Type B pancreatic cell (in vitro differentiated cells): ENCODE data around the gene ALPG. TPM values are rescaled to one million over a fixed set of nuclear protein-coding genes. Genes with fewer than 3 reads are reported as not detected.
"Not testable (repeated sequence)": the region's sequence is repeated elsewhere in the genome, so short reads cannot be mapped to it uniquely, and the experiment has no call there.

Experiments used
- DNase-seq: peaks from one replicate; pipeline ENCODE4 v3.0.0; 2021; ENCODE audit warnings: mixed read lengths; ENCODE audit not compliant: unreplicated experiment; ENCODE audit errors: extremely low spot score
- H3K27ac Mint-ChIP-seq: 2 replicates; pipeline ENCODE4 v1.8.0; 2021; ENCODE audit warnings: mild to moderate bottlenecking, mixed read lengths
- H3K27me3 Mint-ChIP-seq: 2 replicates; pipeline ENCODE4 v1.8.0; 2021; ENCODE audit warnings: mixed read lengths
- H3K36me3 Mint-ChIP-seq: 2 replicates; pipeline ENCODE4 v1.8.0; 2021; ENCODE audit warnings: mixed read lengths
- H3K4me1 Mint-ChIP-seq: one replicate; pipeline ENCODE4 v1.8.0; 2021; ENCODE audit warnings: mixed read lengths; ENCODE audit not compliant: unreplicated experiment
- H3K4me3 Mint-ChIP-seq: 2 replicates; pipeline ENCODE4 v1.8.0; 2021; ENCODE audit warnings: mild to moderate bottlenecking, mixed read lengths
- H3K9me3 Mint-ChIP-seq: 2 replicates; pipeline ENCODE4 v1.8.0; 2021; ENCODE audit warnings: mixed read lengths
- total RNA-seq: library from RNA; stranded (reverse); gene quantifications from 2 replicates; pipeline ENCODE4 v1.2.1, GENCODE V29; 2021; ENCODE audit warnings: low replicate concordance
- TF ChIP-seq, protein P1 (sequence below): fragments of 200-600 bp; sonication (generic); conservative IDR thresholded peaks from 2 replicates; pipeline ENCODE4 v1.5.0; 2021; ENCODE audit warnings: antibody characterized with exemption, mild to moderate bottlenecking

The ALPG gene
- total RNA-seq, 1 donor from 2014 or later, result 0.14 TPM

DNA sequence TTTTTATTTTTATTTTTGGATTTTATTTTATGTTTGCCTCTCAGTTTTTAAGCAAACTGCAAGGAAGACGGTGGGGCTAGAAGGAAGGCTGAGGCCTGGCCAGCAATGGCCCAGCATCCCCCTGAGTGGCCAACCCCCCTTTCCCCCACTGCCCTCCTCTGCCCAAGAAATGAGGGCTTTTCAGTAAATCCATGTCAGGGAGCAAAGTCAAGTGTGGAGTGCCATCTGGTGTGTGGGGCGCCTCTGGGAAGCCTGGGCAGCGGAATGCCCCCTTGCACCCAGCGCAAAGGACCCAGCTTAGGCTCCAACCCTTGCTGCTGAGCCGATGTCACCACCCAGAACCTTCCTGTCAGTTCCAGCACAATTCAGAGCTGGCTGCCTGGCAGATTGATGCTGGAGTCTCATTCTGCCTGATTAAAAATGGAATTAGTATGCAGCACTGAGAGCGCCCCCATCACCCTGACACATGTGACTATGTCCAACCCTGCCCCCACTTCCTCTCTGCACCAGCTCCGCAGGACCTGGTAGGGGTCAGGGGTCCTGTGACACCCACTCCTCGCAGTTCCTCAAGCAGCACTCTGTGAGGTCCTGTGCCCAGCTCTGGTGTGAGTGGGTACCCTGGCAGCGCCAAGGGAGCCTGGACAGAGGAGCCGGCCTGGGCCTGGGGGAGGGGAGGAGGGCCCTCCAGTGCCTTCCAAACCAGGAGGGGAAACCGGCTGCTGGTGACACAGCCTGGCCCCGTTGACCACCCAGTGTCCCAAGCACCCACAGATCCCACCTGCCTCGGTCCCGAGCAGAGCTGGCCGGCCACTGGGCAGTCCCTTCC, 37.3 kb upstream of the ALPG start:
- H3K36me3 Mint-ChIP-seq, result no peaks in the 10 kb centered on the region
- no peak for DNase-seq
- no peak overlapping the region for H3K4me3 Mint-ChIP-seq
- peaks cover 4% of the 10 kb centered on the region for H3K27me3 Mint-ChIP-seq
- H3K4me1 Mint-ChIP-seq, result no peaks in the 10 kb centered on the region
- H3K27ac Mint-ChIP-seq, result no peak overlapping the region
- TF ChIP-seq, protein P1, sequence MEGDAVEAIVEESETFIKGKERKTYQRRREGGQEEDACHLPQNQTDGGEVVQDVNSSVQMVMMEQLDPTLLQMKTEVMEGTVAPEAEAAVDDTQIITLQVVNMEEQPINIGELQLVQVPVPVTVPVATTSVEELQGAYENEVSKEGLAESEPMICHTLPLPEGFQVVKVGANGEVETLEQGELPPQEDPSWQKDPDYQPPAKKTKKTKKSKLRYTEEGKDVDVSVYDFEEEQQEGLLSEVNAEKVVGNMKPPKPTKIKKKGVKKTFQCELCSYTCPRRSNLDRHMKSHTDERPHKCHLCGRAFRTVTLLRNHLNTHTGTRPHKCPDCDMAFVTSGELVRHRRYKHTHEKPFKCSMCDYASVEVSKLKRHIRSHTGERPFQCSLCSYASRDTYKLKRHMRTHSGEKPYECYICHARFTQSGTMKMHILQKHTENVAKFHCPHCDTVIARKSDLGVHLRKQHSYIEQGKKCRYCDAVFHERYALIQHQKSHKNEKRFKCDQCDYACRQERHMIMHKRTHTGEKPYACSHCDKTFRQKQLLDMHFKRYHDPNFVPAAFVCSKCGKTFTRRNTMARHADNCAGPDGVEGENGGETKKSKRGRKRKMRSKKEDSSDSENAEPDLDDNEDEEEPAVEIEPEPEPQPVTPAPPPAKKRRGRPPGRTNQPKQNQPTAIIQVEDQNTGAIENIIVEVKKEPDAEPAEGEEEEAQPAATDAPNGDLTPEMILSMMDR, result no peak
- H3K9me3 Mint-ChIP-seq, result no peaks in the 10 kb centered on the region

DNA sequence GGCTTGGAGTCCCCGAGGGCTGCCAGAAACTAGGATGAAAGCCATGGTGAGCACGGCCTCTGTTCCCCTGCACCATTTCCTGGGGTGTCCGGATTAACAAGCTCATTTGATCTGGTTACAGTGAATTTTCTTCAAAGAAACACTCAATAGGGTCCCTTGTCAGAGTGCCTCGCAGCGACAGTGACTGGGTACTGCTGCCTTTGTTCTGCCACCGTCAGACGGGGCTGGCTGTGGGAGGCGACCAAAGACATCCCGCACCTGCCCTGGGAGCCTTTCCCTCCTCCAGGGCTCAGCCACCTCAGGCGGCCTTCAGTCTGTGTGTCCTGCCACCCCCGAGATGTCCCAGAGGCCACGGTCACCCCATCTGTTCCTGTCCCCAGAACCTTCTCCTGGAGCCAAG, 36.6 kb upstream of the ALPG start:
- not testable (repeated sequence) for H3K27me3 Mint-ChIP-seq, H3K4me1 Mint-ChIP-seq, DNase-seq, H3K36me3 Mint-ChIP-seq, H3K27ac Mint-ChIP-seq, H3K9me3 Mint-ChIP-seq, H3K4me3 Mint-ChIP-seq

DNA sequence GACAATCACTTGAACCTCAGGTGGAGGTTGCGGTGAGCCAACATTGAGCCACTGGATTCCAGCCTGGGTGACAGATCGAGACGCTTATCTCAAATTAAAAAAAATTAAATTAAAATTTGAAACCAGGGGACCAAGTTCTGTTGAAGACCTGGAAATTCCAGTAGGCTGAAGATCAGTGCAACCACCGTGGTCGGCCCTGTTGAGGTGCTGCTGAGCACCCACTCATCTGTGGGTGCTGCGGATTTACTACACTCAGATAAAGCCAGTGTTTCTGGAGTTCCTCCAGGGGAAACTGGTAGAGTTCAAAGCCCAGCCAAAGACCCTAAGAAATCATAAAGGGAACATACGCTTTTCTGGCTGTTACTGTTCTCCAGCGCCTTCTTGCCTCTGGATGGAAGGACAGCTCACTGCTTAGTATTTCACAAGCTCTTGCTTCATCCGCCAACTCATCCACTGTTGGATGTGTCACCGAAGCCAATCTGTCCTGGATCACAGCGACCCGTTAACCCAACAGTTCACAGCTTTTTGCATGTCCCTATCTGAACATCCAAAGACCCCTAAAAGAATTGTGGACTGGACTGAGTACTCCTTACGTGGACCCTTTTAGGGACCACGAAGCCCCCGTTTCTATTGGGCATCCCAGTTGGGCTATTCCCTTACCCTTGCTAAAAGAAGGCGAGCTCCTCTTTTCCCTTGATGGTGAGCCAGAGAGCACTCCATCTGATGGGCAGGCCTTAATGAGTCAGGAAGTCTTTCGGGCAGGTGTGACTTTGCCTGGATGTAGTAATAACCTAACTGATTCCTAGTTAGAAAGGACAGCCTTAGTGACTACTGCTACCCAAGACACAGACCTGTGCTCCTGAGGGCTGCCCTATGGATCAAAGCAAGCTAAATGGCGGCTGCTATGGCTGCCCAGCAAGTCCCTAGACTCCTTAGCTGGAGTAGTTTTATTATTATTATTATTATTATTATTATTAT, 34.1 kb upstream of the ALPG start:
- Mint-ChIP-seq H3K4me3 (no peak overlapping the region), H3K27ac (no peak overlapping the region), H3K36me3 (no peaks in the 10 kb centered on the region), H3K27me3 (peaks cover 6% of the 10 kb centered on the region), H3K9me3 (no peaks in the 10 kb centered on the region), H3K4me1 (peaks cover 4% of the 10 kb centered on the region)
- TF ChIP-seq, protein P1, result no peak
- DNase-seq, result no peak

- peaks cover 6% of the 10 kb centered on the region for H3K27me3 Mint-ChIP-seq
Measured at GRCh38 chr2:232374356-232374755, 32.3 kb upstream of the ALPG start.

DNA sequence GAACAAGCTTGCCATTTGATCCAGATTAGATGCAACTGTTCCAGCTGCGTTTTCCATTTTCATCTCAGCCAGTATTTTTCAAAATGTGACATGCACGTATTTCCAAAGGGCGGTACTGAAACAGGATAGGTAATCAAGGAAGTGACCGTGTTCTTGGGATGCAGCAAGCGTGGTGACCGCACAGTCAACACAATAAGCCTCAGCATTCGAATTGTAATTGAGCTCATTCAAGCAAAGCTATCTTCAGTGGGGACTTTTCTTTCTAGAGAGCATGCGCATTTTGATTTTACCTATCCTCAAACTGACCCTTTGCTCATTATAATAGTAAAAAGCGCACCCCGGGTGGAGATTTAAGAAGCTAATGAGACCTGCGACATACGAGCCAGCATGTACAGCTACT, 31.5 kb upstream of the ALPG start:
- no peaks in the 10 kb centered on the region for H3K9me3 Mint-ChIP-seq
- TF ChIP-seq, protein P1, result no peak
- H3K27me3 Mint-ChIP-seq, result peaks cover 6% of the 10 kb centered on the region
- no peak overlapping the region for H3K27ac Mint-ChIP-seq
- H3K4me3 Mint-ChIP-seq, result no peak overlapping the region
- peaks cover 4% of the 10 kb centered on the region for H3K4me1 Mint-ChIP-seq
- no peaks in the 10 kb centered on the region for H3K36me3 Mint-ChIP-seq
- no peak for DNase-seq

More at GRCh38 chr2:232374356-232374755, 32.3 kb upstream of the ALPG start:
- no peak overlapping the region for H3K4me3 Mint-ChIP-seq
- no peak overlapping the region for H3K27ac Mint-ChIP-seq
- H3K9me3 Mint-ChIP-seq, result no peaks in the 10 kb centered on the region
- H3K4me1 Mint-ChIP-seq, result peaks cover 4% of the 10 kb centered on the region
- no peaks in the 10 kb centered on the region for H3K36me3 Mint-ChIP-seq
- no peak for DNase-seq
- TF ChIP-seq, protein P1, result no peak
